GM23248 (cell line): ENCODE data around the gene EIF5. TPM values are rescaled to one million over a fixed set of nuclear protein-coding genes. Genes with fewer than 3 reads are reported as not detected.
A peak's percentile ranks its signal among the peaks of the same experiment; 100 is the strongest.

Experiments used
- DNase-seq: peaks from one replicate; pipeline ENCODE4 v3.0.0-alpha.2; 2015
- H2AFZ ChIP-seq: fragments of 200-600 bp; sonication (generic); 2 replicates; pipeline ENCODE4 v1.6.1; 2016; ENCODE audit warnings: antibody characterized with exemption
- H3F3A ChIP-seq: fragments of 200-600 bp; sonication (generic); 2 replicates; pipeline ENCODE4 v1.6.1; 2016; ENCODE audit warnings: mild to moderate bottlenecking, antibody characterized with exemption, mixed run types; ENCODE audit not compliant: insufficient read depth
- H3K27ac ChIP-seq: fragments of 200-600 bp; sonication (generic); 2 replicates; pipeline ENCODE4 v1.5.1; 2016; ENCODE audit warnings: mild to moderate bottlenecking
- H3K27me3 ChIP-seq: fragments of 200-600 bp; sonication (generic); replicated peaks from 2 replicates; pipeline ENCODE4 v1.6.1; 2016; ENCODE audit warnings: mild to moderate bottlenecking; ENCODE audit not compliant: insufficient read depth
- H3K36me3 ChIP-seq: fragments of 200-600 bp; sonication (generic); 2 replicates; pipeline ENCODE4 v1.6.1; 2016; ENCODE audit warnings: low read depth, mild to moderate bottlenecking
- H3K4me1 ChIP-seq: fragments of 200-600 bp; sonication (generic); 2 replicates; pipeline ENCODE4 v1.6.1; 2016; ENCODE audit warnings: mild to moderate bottlenecking; ENCODE audit not compliant: insufficient read depth
- H3K4me2 ChIP-seq: fragments of 200-600 bp; sonication (generic); one replicate; pipeline ENCODE4 v1.6.1; 2016; ENCODE audit warnings: mild to moderate bottlenecking; ENCODE audit not compliant: unreplicated experiment
- H3K4me3 ChIP-seq: fragments of 200-600 bp; sonication (generic); 2 replicates; pipeline ENCODE4 v1.5.1; 2016; ENCODE audit warnings: mild to moderate bottlenecking
- H3K79me2 ChIP-seq: fragments of 200-600 bp; sonication (generic); 2 replicates; pipeline ENCODE4 v1.6.1; 2016; ENCODE audit warnings: mild to moderate bottlenecking; ENCODE audit not compliant: insufficient read depth
- H3K9ac ChIP-seq: fragments of 200-600 bp; sonication (generic); 2 replicates; pipeline ENCODE4 v1.6.1; 2016; ENCODE audit warnings: mild to moderate bottlenecking
- H3K9me2 ChIP-seq: fragments of 200-600 bp; sonication (generic); 2 replicates; pipeline ENCODE4 v1.6.1; 2016; ENCODE audit warnings: mixed run types, mild to moderate bottlenecking, moderate library complexity; ENCODE audit not compliant: insufficient read depth
- H3K9me3 ChIP-seq: fragments of 200-600 bp; sonication (generic); one replicate; pipeline ENCODE4 v1.6.1; 2017; ENCODE audit warnings: low read depth
- H4K20me1 ChIP-seq: fragments of 200-600 bp; sonication (generic); 2 replicates; pipeline ENCODE4 v1.6.0; 2016; ENCODE audit not compliant: insufficient read depth
- EZH2 ChIP-seq: fragments of 200-600 bp; sonication (generic); IDR thresholded peaks from 2 replicates; pipeline ENCODE4 v1.6.1; 2018; ENCODE audit warnings: antibody characterized with exemption, mild to moderate bottlenecking; ENCODE audit not compliant: insufficient read depth, poor library complexity, severe bottlenecking
- EZH2phosphoT487 ChIP-seq: fragments of 200-600 bp; sonication (generic); IDR thresholded peaks from 2 replicates; pipeline ENCODE4 v1.6.1; 2018; ENCODE audit warnings: antibody characterized with exemption, moderate library complexity, mild to moderate bottlenecking, low read depth; ENCODE audit not compliant: insufficient read depth
- WGBS, 2 experiments: methylation state at CpG; one replicate each; pipeline ENCODE4 v1.1.6; 2015 to 2017; ENCODE audit warnings: low lambda C conversion rate in 2 of 2, low coverage in 1 of 2; ENCODE audit errors: missing lambda C conversion rate in 2 of 2; 5-methylcytosine and 5-hydroxymethylcytosine counted together
- in situ Hi-C: fragments of 300-500 bp; cut with MboI; formaldehyde crosslinking; loops from 2 replicates; pipeline ENCODE4 v1.15.0; 2020
- polyA plus RNA-seq: library from polyadenylated mRNA; unstranded; fragments of >200 nt; fragmentation: Nextera tagmentation; extraction: Ambion mirVana; gene quantifications from 2 replicates; pipeline ENCODE4 v1.2.1, GENCODE V29; 2016
- total RNA-seq: library from RNA; depleted of rRNA; stranded (reverse); fragments of >200 nt; shearing (Covaris generic); gene quantifications from 2 replicates; pipeline ENCODE4 v1.2.3, GENCODE V29; 2014

Gene EIF5
- total and polyA plus RNA-seq, 2 experiments from 2014 or later: 133 to 518 TPM

- Histone ChIP-seq H3K9me3 (no peaks in the 10 kb centered on the region), H3K27me3 (no peaks in the 10 kb centered on the region), H3K9ac (no peak overlapping the region), H4K20me1 (0 out of 2 replicates have a peak, but pooled peaks cover 8% of the 10 kb centered on the region), H3K36me3 (no peaks in the 10 kb centered on the region), H3K9me2 (no peaks in the 10 kb centered on the region), H3K4me1 (peaks cover 5% of the 10 kb centered on the region), H3K27ac (peak overlapping the region; percentile 48; the same call in 1 of the 2 replicates), H3K4me3 (no peak overlapping the region), H2AFZ (peak overlapping the region; percentile 52), H3F3A (peaks cover 27% of the 10 kb centered on the region), H3K4me2 (peak overlapping the region; percentile 13), H3K79me2 (peaks cover 39% of the 10 kb centered on the region)
- in situ Hi-C loops: no loop called here
- TF ChIP-seq EZH2phosphoT487 (no peak), EZH2 (no peak)
- DNase-seq: peak; percentile 88
- 26 to 33% methylated on average over 4 of the region's 4 CpGs for WGBS, 2 experiments
These were observed 48.3 kb downstream of the EIF5 start for GRCh38 chr14:103382376-103382775.

GRCh38 chr14:103384450-103385151, 50.6 kb downstream of the EIF5 start:
- DNase-seq: peak; percentile 15
- Histone ChIP-seq H4K20me1 (peaks cover 20% of the 10 kb centered on the region; the same call in 1 of the 2 replicates), H3K4me2 (peak overlapping the region; percentile 87), H3K79me2 (peaks cover 61% of the 10 kb centered on the region), H2AFZ (peak overlapping the region; percentile 88), H3K9me3 (no peaks in the 10 kb centered on the region), H3K9ac (peak overlapping the region; percentile 95), H3K4me1 (peaks cover 18% of the 10 kb centered on the region), H3K9me2 (no peaks in the 10 kb centered on the region), H3K4me3 (peak overlapping the region; percentile 83), H3F3A (peaks cover 31% of the 10 kb centered on the region), H3K27me3 (no peaks in the 10 kb centered on the region), H3K27ac (peak overlapping the region; percentile 89), H3K36me3 (no peaks in the 10 kb centered on the region)
- WGBS, 2 experiments: 8% methylated on average over 25 to 30 of the region's 31 CpGs
- no peak for TF ChIP-seq EZH2phosphoT487
- no peak for TF ChIP-seq EZH2
- in situ Hi-C loops: no loop called here

GRCh38 chr14:103385152-103385928, 51.3 kb downstream of the EIF5 start, which contains the start of gene MARK3:
TSS of gene MARK3 (plus strand) at chr14:103385415. CDS start at chr14:103386030, 615 bp downstream.
- H3K79me2 ChIP-seq: peaks cover 69% of the 10 kb centered on the region
- H2AFZ ChIP-seq: peak within 1 kb of the TSS; percentile 88
- H3K27me3 ChIP-seq: no peaks in the 10 kb centered on the region
- peak within 1 kb of the TSS; percentile 90 for H3K4me2 ChIP-seq
- in situ Hi-C loops: no loop called here
- no peaks in the 10 kb centered on the region for H3K9me2 ChIP-seq
- H3K27ac ChIP-seq: peak within 1 kb of the TSS; percentile 89
- no peaks in the 10 kb centered on the region for H3K9me3 ChIP-seq
- TF ChIP-seq EZH2phosphoT487 (no peak), EZH2 (no peak)
- peak within 1 kb of the TSS; percentile 95 for H3K9ac ChIP-seq
- peak within 1 kb of the TSS; percentile 83 for H3K4me3 ChIP-seq
- peaks cover 34% of the 10 kb centered on the region for H3F3A ChIP-seq
- no peaks in the 10 kb centered on the region for H3K36me3 ChIP-seq
- H3K4me1 ChIP-seq: peaks cover 18% of the 10 kb centered on the region
- peaks cover 22% of the 10 kb centered on the region; the same call in 1 of the 2 replicates for H4K20me1 ChIP-seq
- WGBS, 2 experiments: 0 to 2% methylated on average over 63 to 74 of the region's 91 CpGs
- DNase-seq: peak; percentile 100

- Histone ChIP-seq H3K4me1 (peaks cover 18% of the 10 kb centered on the region), H4K20me1 (peaks cover 26% of the 10 kb centered on the region; the same call in 1 of the 2 replicates), H3K9ac (peak overlapping the region; percentile 95), H3K4me2 (peak overlapping the region; percentile 90), H3K9me3 (no peaks in the 10 kb centered on the region), H3K79me2 (peaks cover 76% of the 10 kb centered on the region), H3F3A (peaks cover 34% of the 10 kb centered on the region), H3K27me3 (no peaks in the 10 kb centered on the region), H3K9me2 (no peaks in the 10 kb centered on the region), H3K27ac (peak overlapping the region; percentile 89), H3K36me3 (no peaks in the 10 kb centered on the region), H3K4me3 (peak overlapping the region; percentile 83), H2AFZ (peak overlapping the region; percentile 88; the same call in 1 of the 2 replicates)
- TF ChIP-seq EZH2: no peak
- TF ChIP-seq EZH2phosphoT487: no peak
- whole genome bisulfite sequencing, 2 experiments: 1% methylated on average over 44 of the region's 44 CpGs
- in situ Hi-C loops: no loop called here
- peak; percentile 78 for DNase-seq
These were observed 52.1 kb downstream of the EIF5 start for GRCh38 chr14:103385929-103386712.
